Measurements from ENCODE around the gene LCNL1. TPM values are rescaled to one million over a fixed set of nuclear protein-coding genes. Genes with fewer than 3 reads are reported as not detected.

LCNL1 gene
- total RNA-seq, 4 donors from 2014 or later, result 0.28 to 0.83 TPM; not detected in 2

DNA sequence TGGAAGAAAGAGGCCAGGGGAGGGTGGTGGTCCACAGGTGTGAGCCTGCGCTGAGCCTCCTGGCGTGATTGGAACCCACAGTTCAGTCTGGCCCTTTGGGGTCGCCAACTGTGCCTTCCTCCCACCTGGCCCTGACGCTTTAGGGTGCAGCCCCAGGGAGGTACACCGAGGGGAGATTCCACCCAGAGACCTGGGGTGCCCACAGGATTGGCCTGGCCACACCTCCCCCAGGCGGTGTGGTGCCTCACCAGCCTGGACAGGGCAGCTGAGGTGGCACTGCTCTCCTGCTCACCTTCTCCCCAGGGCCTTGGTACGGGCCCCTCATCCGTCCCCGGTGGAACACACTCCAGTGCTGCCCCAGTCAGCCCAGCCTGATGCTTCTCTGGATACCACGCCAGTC, 14.6 kb downstream of the LCNL1 start:
- Histone ChIP-seq H3K4me1 (peaks cover 3 to 50% (median 29%) of the 10 kb centered on the region in 4 donors), H3K27ac (peak overlapping the region; percentile 23 to 76 (median 64)), H3K4me3 (peak overlapping the region in 2 of 4 donors; percentile 33 to 37), H3K27me3 (no peaks in the 10 kb centered on the region), H3K36me3 (peaks cover 0 to 7% (median 0%) of the 10 kb centered on the region in 3 donors), H3K9me3 (no peaks in the 10 kb centered on the region)
- no peak for DNase-seq
- TF ChIP-seq POLR2A (IDR thresholded peaks at IDR 0.05), result no peak
- TF ChIP-seq, protein P1, sequence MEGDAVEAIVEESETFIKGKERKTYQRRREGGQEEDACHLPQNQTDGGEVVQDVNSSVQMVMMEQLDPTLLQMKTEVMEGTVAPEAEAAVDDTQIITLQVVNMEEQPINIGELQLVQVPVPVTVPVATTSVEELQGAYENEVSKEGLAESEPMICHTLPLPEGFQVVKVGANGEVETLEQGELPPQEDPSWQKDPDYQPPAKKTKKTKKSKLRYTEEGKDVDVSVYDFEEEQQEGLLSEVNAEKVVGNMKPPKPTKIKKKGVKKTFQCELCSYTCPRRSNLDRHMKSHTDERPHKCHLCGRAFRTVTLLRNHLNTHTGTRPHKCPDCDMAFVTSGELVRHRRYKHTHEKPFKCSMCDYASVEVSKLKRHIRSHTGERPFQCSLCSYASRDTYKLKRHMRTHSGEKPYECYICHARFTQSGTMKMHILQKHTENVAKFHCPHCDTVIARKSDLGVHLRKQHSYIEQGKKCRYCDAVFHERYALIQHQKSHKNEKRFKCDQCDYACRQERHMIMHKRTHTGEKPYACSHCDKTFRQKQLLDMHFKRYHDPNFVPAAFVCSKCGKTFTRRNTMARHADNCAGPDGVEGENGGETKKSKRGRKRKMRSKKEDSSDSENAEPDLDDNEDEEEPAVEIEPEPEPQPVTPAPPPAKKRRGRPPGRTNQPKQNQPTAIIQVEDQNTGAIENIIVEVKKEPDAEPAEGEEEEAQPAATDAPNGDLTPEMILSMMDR (IDR thresholded peaks at IDR 0.05), result no peak

- H3K27ac ChIP-seq, result peak overlapping the region; percentile 23 to 76 (median 64)
- H3K4me3 ChIP-seq, result no peak overlapping the region
- TF ChIP-seq POLR2A (IDR thresholded peaks at IDR 0.05), result no peak
- TF ChIP-seq, protein P1 (IDR thresholded peaks at IDR 0.05), result no peak
- no peaks in the 10 kb centered on the region for H3K27me3 ChIP-seq
- peaks cover 3 to 47% (median 28%) of the 10 kb centered on the region in 4 donors for H3K4me1 ChIP-seq
- H3K9me3 ChIP-seq, result no peaks in the 10 kb centered on the region
- peaks cover 0 to 7% (median 0%) of the 10 kb centered on the region in 3 donors for H3K36me3 ChIP-seq
- peak in 2 of 3 donors; percentile 62 to 78 for DNase-seq
These were observed 15.0 kb downstream of the LCNL1 start for GRCh38 chr9:136997830-136998234.

DNA sequence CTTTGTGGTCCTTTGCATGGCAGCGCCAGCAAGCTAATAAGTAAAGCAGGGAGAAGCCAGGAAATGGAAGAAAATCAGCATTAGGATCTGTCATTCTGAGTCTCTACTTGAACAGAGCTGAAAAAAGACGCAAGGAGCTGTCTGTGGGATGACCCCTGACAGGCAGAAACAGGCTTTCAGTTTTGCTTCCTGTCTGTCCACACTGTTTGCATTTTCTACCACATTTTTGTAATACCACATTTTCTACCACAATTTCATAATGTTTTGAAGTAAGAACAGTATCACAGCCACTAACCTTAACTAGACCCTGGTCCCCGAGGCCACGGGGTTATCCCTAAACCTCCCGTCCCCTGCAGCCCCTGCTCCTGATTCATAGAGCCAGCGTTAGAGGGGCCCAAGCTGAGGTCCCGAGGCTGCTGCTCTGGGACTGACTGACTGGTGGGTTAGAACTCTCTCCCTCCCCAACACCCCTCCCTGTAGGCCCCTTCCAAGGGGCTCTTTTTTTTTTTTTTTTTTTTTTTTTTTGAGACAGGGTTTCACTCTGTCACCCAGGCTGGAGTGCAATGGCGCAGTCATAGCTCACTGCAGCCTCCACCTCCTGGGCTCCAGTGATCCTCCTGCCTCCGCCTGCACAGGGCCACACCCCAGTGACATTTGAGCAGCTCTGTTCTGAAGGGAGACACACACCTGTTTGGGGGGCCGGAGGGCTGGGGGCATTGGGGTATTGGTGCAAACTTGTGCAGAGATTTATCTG, 17.6 kb downstream of the LCNL1 start:
- peak in 1 of 3 donors; percentile 38 for DNase-seq
- Histone ChIP-seq H3K9me3 (no peaks in the 10 kb centered on the region), H3K27me3 (no peaks in the 10 kb centered on the region), H3K36me3 (no peaks in the 10 kb centered on the region), H3K4me1 (peaks cover 3 to 26% (median 21%) of the 10 kb centered on the region in 4 donors), H3K4me3 (peak overlapping the region in 1 of 4 donors; percentile 9), H3K27ac (peak overlapping the region; percentile 52 to 75 (median 66))
- TF ChIP-seq POLR2A (IDR thresholded peaks at IDR 0.05), result no peak
- TF ChIP-seq, protein P1 (IDR thresholded peaks at IDR 0.05), result no peak

- no peak for DNase-seq
- TF ChIP-seq, protein P1 (IDR thresholded peaks at IDR 0.05), result no peak
- no peak for TF ChIP-seq POLR2A (IDR thresholded peaks at IDR 0.05)
- Histone ChIP-seq H3K4me1 (peaks cover 0 to 15% (median 8%) of the 10 kb centered on the region in 4 donors), H3K27ac (no peak overlapping the region), H3K36me3 (no peaks in the 10 kb centered on the region), H3K4me3 (no peak overlapping the region), H3K27me3 (no peaks in the 10 kb centered on the region), H3K9me3 (no peaks in the 10 kb centered on the region)
These were observed 19.3 kb downstream of the LCNL1 start for GRCh38 chr9:137001857-137002645.

- no peak for DNase-seq
- Histone ChIP-seq H3K36me3 (no peaks in the 10 kb centered on the region), H3K4me1 (peaks cover 0 to 12% (median 2%) of the 10 kb centered on the region in 4 donors), H3K4me3 (no peak overlapping the region), H3K27ac (no peak overlapping the region), H3K9me3 (no peaks in the 10 kb centered on the region), H3K27me3 (no peaks in the 10 kb centered on the region)
- no peak for TF ChIP-seq POLR2A (IDR thresholded peaks at IDR 0.05)
- TF ChIP-seq, protein P1 (IDR thresholded peaks at IDR 0.05), result no peak
These were observed 19.9 kb downstream of the LCNL1 start for GRCh38 chr9:137002646-137003041.

Data from Peyer's patch (tissue), 4 donors.